HepG2 (cell line): ENCODE measurements around the gene DCTN1. TPM values are rescaled to one million over a fixed set of nuclear protein-coding genes. Genes with fewer than 3 reads are reported as not detected.
A peak's percentile ranks its signal among the peaks of the same experiment; 100 is the strongest.

Experiments used
- CREB1 ChIP-seq, 2 experiments: fragments of 450-650 bp in 1 of 2; IDR thresholded peaks; 2 replicates each; pipeline ENCODE4 v1.6.1; 2016 to 2017; ENCODE audit warnings: control low read depth in 1 of 2, mild to moderate bottlenecking in 1 of 2, missing compliant biosample characterization in 1 of 2, missing genetic modification characterization in 1 of 2
- HMG20A ChIP-seq: IDR thresholded peaks from 2 replicates; pipeline ENCODE4 v1.6.1; 2016; ENCODE audit warnings: borderline replicate concordance
- HOXA9 ChIP-seq: sonication (generic); formaldehyde crosslinking; IDR thresholded peaks from 2 replicates; pipeline ENCODE4 v1.8.1; 2022; ENCODE audit warnings: missing genetic modification reagents, mild to moderate bottlenecking, moderate library complexity, borderline replicate concordance
- ISL2 ChIP-seq: sonication (generic); formaldehyde crosslinking; IDR thresholded peaks from 2 replicates; pipeline ENCODE4 v1.5.0; 2020; ENCODE audit warnings: missing genetic modification reagents
- SNAI1 ChIP-seq: sonication (generic); formaldehyde crosslinking; IDR thresholded peaks from 2 replicates; pipeline ENCODE4 v1.5.0; 2020; ENCODE audit warnings: mild to moderate bottlenecking, missing genetic modification reagents, borderline replicate concordance
- TSC22D2 ChIP-seq: sonication (generic); formaldehyde crosslinking; IDR thresholded peaks from 2 replicates; pipeline ENCODE4 v1.5.1; 2020; ENCODE audit warnings: missing genetic modification reagents, mild to moderate bottlenecking, borderline replicate concordance
- WIZ ChIP-seq: sonication (generic); formaldehyde crosslinking; IDR thresholded peaks from 2 replicates; pipeline ENCODE4 v1.5.1; 2020; ENCODE audit warnings: mild to moderate bottlenecking, missing genetic modification reagents
- ZFP62 ChIP-seq: sonication (generic); formaldehyde crosslinking; IDR thresholded peaks from 2 replicates; pipeline ENCODE4 v1.4.0; 2020; ENCODE audit warnings: missing genetic modification reagents
- ZNF432 ChIP-seq: sonication (generic); formaldehyde crosslinking; IDR thresholded peaks from 2 replicates; pipeline ENCODE4 v1.5.0; 2020; ENCODE audit warnings: missing genetic modification reagents, mild to moderate bottlenecking, borderline replicate concordance
- ZNF777 ChIP-seq: sonication (generic); formaldehyde crosslinking; IDR thresholded peaks from 2 replicates; pipeline ENCODE4 v1.4.0; 2020; ENCODE audit warnings: missing genetic modification reagents
- polyA plus RNA-seq, 8 experiments: library from polyadenylated mRNA; depleted of rRNA in 3 of 8; stranded (reverse) in 7 of 8; unstranded in 1 of 8; fragments of >200 nt; fragmentation: Illumina TruSeq in 4 of 8; extraction: Trizol in 4 of 8; gene quantifications; 2 replicates each; pipeline versions ENCODE4 v1.2.1 to v1.2.3, GENCODE V29; 2011 to 2016; ENCODE audit warnings: low read depth in 4 of 8, missing spikeins in 1 of 8, mixed read lengths in 1 of 8; ENCODE audit not compliant: insufficient read depth in 1 of 8
- total RNA-seq, 5 experiments: library from RNA; depleted of rRNA; stranded (reverse); fragments of >200 nt; fragmentation: Illumina TruSeq; extraction: Trizol; gene quantifications; 2 replicates each; pipeline ENCODE4 v1.2.3, GENCODE V29; 2016; ENCODE audit warnings: low read depth in 1 of 5
- TF ChIP-seq, protein P1 (sequence below): sonication (generic); formaldehyde crosslinking; IDR thresholded peaks from 2 replicates; pipeline ENCODE4 v1.5.0; 2020; ENCODE audit warnings: mild to moderate bottlenecking, missing genetic modification reagents, borderline replicate concordance
- TF ChIP-seq, protein P2 (sequence below): sonication (generic); formaldehyde crosslinking; IDR thresholded peaks from 2 replicates; pipeline ENCODE4 v1.4.0; 2020; ENCODE audit warnings: missing genetic modification reagents, borderline replicate concordance
- TF ChIP-seq, protein P3 (sequence below): sonication (generic); formaldehyde crosslinking; conservative IDR thresholded peaks from 2 replicates; pipeline ENCODE4 v1.5.0; 2020; ENCODE audit warnings: missing genetic modification reagents

The DCTN1 gene
- total and polyA plus RNA-seq, 2 of the 13 experiments (the other 11 are each of a cell fraction or from before 2014, with no cell fraction given), result 73.2 to 122 TPM

DNA sequence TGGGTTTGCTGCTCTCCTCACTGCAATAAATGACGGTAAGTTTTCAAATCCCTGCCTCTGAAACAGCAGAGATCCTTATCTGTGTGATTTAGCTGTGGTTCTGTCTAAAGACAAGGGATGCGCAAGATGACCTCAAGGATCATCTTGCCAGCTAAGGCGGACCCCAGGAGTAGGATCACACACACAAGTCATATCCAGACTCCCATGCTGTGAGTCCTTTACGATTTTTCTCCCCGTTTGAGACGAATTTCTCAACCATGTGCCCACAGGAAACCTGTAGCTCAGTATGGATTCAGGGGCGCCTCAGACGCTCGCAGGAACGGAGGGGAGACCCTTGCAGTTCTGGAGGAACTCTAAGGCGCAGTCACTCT, 11.1 kb upstream of the DCTN1 start (continued):
- peak; percentile 49; the same call in 1 of the 2 replicates for TF ChIP-seq SNAI1
- TF ChIP-seq ZFP62, result no peak
- peak; percentile 23; the same call in 1 of the 2 replicates for TF ChIP-seq TSC22D2 (CRISPR knock-in tag)
- no peak for TF ChIP-seq ZNF777
- no peak for TF ChIP-seq HOXA9 (CRISPR knock-in tag)
- TF ChIP-seq, protein P1, sequence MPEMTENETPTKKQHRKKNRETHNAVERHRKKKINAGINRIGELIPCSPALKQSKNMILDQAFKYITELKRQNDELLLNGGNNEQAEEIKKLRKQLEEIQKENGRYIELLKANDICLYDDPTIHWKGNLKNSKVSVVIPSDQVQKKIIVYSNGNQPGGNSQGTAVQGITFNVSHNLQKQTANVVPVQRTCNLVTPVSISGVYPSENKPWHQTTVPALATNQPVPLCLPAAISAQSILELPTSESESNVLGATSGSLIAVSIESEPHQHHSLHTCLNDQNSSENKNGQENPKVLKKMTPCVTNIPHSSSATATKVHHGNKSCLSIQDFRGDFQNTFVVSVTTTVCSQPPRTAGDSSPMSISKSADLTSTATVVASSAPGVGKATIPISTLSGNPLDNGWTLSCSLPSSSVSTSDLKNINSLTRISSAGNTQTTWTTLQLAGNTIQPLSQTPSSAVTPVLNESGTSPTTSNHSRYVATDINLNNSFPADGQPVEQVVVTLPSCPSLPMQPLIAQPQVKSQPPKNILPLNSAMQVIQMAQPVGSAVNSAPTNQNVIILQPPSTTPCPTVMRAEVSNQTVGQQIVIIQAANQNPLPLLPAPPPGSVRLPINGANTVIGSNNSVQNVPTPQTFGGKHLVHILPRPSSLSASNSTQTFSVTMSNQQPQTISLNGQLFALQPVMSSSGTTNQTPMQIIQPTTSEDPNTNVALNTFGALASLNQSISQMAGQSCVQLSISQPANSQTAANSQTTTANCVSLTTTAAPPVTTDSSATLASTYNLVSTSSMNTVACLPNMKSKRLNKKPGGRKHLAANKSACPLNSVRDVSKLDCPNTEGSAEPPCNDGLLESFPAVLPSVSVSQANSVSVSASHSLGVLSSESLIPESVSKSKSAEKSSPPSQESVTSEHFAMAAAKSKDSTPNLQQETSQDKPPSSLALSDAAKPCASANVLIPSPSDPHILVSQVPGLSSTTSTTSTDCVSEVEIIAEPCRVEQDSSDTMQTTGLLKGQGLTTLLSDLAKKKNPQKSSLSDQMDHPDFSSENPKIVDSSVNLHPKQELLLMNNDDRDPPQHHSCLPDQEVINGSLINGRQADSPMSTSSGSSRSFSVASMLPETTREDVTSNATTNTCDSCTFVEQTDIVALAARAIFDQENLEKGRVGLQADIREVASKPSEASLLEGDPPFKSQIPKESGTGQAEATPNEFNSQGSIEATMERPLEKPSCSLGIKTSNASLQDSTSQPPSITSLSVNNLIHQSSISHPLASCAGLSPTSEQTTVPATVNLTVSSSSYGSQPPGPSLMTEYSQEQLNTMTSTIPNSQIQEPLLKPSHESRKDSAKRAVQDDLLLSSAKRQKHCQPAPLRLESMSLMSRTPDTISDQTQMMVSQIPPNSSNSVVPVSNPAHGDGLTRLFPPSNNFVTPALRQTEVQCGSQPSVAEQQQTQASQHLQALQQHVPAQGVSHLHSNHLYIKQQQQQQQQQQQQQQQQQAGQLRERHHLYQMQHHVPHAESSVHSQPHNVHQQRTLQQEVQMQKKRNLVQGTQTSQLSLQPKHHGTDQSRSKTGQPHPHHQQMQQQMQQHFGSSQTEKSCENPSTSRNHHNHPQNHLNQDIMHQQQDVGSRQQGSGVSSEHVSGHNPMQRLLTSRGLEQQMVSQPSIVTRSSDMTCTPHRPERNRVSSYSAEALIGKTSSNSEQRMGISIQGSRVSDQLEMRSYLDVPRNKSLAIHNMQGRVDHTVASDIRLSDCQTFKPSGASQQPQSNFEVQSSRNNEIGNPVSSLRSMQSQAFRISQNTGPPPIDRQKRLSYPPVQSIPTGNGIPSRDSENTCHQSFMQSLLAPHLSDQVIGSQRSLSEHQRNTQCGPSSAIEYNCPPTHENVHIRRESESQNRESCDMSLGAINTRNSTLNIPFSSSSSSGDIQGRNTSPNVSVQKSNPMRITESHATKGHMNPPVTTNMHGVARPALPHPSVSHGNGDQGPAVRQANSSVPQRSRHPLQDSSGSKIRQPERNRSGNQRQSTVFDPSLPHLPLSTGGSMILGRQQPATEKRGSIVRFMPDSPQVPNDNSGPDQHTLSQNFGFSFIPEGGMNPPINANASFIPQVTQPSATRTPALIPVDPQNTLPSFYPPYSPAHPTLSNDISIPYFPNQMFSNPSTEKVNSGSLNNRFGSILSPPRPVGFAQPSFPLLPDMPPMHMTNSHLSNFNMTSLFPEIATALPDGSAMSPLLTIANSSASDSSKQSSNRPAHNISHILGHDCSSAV, result no peak
- no peak for TF ChIP-seq WIZ (CRISPR knock-in tag)
- TF ChIP-seq CREB1 (IDR thresholded peaks at IDR 0.05), result no peak
- TF ChIP-seq CREB1 (CRISPR knock-in tag; IDR thresholded peaks at IDR 0.05), result no peak
- TF ChIP-seq HMG20A, result no peak
- no peak for TF ChIP-seq ZNF432 (CRISPR knock-in tag)
- TF ChIP-seq, protein P2, sequence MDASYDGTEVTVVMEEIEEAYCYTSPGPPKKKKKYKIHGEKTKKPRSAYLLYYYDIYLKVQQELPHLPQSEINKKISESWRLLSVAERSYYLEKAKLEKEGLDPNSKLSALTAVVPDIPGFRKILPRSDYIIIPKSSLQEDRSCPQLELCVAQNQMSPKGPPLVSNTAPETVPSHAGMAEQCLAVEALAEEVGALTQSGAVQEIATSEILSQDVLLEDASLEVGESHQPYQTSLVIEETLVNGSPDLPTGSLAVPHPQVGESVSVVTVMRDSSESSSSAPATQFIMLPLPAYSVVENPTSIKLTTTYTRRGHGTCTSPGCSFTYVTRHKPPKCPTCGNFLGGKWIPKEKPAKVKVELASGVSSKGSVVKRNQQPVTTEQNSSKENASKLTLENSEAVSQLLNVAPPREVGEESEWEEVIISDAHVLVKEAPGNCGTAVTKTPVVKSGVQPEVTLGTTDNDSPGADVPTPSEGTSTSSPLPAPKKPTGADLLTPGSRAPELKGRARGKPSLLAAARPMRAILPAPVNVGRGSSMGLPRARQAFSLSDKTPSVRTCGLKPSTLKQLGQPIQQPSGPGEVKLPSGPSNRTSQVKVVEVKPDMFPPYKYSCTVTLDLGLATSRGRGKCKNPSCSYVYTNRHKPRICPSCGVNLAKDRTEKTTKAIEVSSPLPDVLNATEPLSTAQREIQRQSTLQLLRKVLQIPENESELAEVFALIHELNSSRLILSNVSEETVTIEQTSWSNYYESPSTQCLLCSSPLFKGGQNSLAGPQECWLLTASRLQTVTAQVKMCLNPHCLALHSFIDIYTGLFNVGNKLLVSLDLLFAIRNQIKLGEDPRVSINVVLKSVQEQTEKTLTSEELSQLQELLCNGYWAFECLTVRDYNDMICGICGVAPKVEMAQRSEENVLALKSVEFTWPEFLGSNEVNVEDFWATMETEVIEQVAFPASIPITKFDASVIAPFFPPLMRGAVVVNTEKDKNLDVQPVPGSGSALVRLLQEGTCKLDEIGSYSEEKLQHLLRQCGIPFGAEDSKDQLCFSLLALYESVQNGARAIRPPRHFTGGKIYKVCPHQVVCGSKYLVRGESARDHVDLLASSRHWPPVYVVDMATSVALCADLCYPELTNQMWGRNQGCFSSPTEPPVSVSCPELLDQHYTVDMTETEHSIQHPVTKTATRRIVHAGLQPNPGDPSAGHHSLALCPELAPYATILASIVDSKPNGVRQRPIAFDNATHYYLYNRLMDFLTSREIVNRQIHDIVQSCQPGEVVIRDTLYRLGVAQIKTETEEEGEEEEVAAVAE (CRISPR knock-in tag), result 0 out of 2 replicates have a peak, but pooled peaks have one; percentile 10
- no peak for TF ChIP-seq ISL2 (CRISPR knock-in tag)
- TF ChIP-seq, protein P3, sequence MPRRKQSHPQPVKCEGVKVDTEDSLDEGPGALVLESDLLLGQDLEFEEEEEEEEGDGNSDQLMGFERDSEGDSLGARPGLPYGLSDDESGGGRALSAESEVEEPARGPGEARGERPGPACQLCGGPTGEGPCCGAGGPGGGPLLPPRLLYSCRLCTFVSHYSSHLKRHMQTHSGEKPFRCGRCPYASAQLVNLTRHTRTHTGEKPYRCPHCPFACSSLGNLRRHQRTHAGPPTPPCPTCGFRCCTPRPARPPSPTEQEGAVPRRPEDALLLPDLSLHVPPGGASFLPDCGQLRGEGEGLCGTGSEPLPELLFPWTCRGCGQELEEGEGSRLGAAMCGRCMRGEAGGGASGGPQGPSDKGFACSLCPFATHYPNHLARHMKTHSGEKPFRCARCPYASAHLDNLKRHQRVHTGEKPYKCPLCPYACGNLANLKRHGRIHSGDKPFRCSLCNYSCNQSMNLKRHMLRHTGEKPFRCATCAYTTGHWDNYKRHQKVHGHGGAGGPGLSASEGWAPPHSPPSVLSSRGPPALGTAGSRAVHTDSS, result no peak
